Fibroblast of lung (primary cell): ENCODE data around the gene ARHGAP12. TPM values are rescaled to one million over a fixed set of nuclear protein-coding genes. Genes with fewer than 3 reads are reported as not detected.

Experiments
- DNase-seq, 2 donors: peaks; one replicate each; pipeline versions ENCODE4 v3.0.0 to v3.0.0-alpha.2; 2010; ENCODE audit warnings: low read depth in 2 of 2
- H2AFZ ChIP-seq: 2 replicates; pipeline ENCODE4 v1.5.1; 2012; ENCODE audit warnings: low read length, control low read depth, inconsistent platforms
- H3K27ac ChIP-seq: 2 replicates; pipeline ENCODE4 v1.5.1; 2011; ENCODE audit warnings: low read length, control low read depth; ENCODE audit not compliant: insufficient read depth
- H3K27me3 ChIP-seq: 2 replicates; pipeline ENCODE4 v1.5.1; 2011; ENCODE audit warnings: mild to moderate bottlenecking, low read length; ENCODE audit not compliant: control insufficient read depth, insufficient read depth
- H3K36me3 ChIP-seq: 2 replicates; pipeline ENCODE4 v1.5.1; 2011; ENCODE audit warnings: low read length; ENCODE audit not compliant: control insufficient read depth, insufficient read depth
- H3K4me1 ChIP-seq: 2 replicates; pipeline ENCODE4 v1.5.1; 2011; ENCODE audit warnings: low read length; ENCODE audit not compliant: control insufficient read depth, insufficient read depth; ENCODE audit errors: extremely low read depth
- H3K4me2 ChIP-seq: 2 replicates; pipeline ENCODE4 v1.5.1; 2011; ENCODE audit warnings: low read length, control low read depth; ENCODE audit not compliant: insufficient read depth; ENCODE audit errors: extremely low read depth
- H3K4me3 ChIP-seq, 4 experiments: fragments of 200-600 bp in 1 of 4; sonication (generic) in 1 of 4; replicated peaks in 1 of 4; 2 replicates each; pipeline ENCODE4 v1.5.1; 2011 to 2016; ENCODE audit warnings: low read length in 4 of 4, low read depth in 3 of 4, mild to moderate bottlenecking in 3 of 4, control low read depth in 2 of 4, inconsistent platforms in 1 of 4, mixed read lengths in 1 of 4; ENCODE audit not compliant: insufficient read depth in 1 of 4; ENCODE audit errors: control extremely low read depth in 1 of 4
- H3K79me2 ChIP-seq: 2 replicates; pipeline ENCODE4 v1.5.1; 2012; ENCODE audit warnings: mild to moderate bottlenecking, low read length, inconsistent platforms; ENCODE audit not compliant: control insufficient read depth, insufficient read depth
- H3K9ac ChIP-seq: 2 replicates; pipeline ENCODE4 v1.5.1; 2011; ENCODE audit warnings: mild to moderate bottlenecking, low read length, control low read depth; ENCODE audit not compliant: insufficient read depth
- H3K9me3 ChIP-seq: 2 replicates; pipeline ENCODE4 v1.5.1; 2012; ENCODE audit warnings: low read depth, low read length; ENCODE audit not compliant: control insufficient read depth, insufficient read depth
- H4K20me1 ChIP-seq: 2 replicates; pipeline ENCODE4 v1.5.1; 2011; ENCODE audit warnings: low read length; ENCODE audit not compliant: control insufficient read depth, insufficient read depth; ENCODE audit errors: extremely low read depth
- CTCF ChIP-seq, 2 donors: IDR thresholded peaks in 1 of 2; conservative IDR thresholded peaks in 1 of 2; 1 replicate in 1 of 2; 2 replicates in 1 of 2; pipeline ENCODE4 v1.5.1; 2011 to 2012; ENCODE audit warnings: low read length in 2 of 2, control low read depth in 1 of 2, inconsistent platforms in 1 of 2, low read depth in 1 of 2, mild to moderate bottlenecking in 1 of 2
- EZH2 ChIP-seq: IDR thresholded peaks from 2 replicates; pipeline ENCODE4 v1.5.1; 2012; ENCODE audit warnings: low read length, control low read depth, mild to moderate bottlenecking; ENCODE audit errors: missing control alignments
- polyA plus RNA-seq, 2 donors: library from polyadenylated mRNA; depleted of rRNA in 1 of 2; stranded (reverse) in 1 of 2; unstranded in 1 of 2; fragments of >200 nt; gene quantifications; 2 replicates each; pipeline ENCODE4 v1.2.1, GENCODE V29; 2011 to 2012; ENCODE audit warnings: missing spikeins in 1 of 2
- total RNA-seq: library from RNA; depleted of rRNA; stranded (reverse); fragments of >200 nt; gene quantifications from 2 replicates; pipeline ENCODE4 v1.2.1, GENCODE V29; 2014

ARHGAP12 gene
- total and polyA plus RNA-seq, 2 donors (not counting 1 experiment from before 2014, with no cell fraction given), result 24.0 to 63.1 TPM

DNA sequence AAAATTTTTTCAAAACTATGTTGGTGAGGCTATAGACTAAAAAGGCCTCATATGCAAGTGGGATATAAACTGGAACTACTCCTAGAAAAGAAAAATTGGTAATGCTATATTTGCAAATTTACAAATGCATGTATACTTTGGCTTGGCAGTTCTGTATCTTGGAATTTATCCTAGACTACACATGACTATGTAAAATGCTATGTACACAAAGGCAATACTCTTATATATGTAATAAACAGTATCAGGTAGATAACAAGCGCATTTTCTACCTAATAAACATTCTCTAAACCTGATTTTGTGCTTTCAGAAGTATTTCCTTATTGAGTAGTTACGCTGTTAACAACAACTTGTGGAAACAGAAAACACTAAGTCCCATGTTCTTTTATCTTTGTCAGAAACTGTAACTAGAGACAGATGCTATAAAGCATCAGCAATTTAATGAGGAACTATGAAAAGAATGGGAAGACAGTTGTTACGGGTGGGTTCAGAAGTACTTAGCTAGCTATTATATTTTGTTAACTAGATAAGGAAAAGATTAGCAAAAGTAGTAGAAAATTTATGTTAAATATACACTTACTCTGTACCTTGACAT is 107.8 kb downstream of the ARHGAP12 start:
- no peaks in the 10 kb centered on the region for H3K9me3 ChIP-seq
- no peak overlapping the region for H3K9ac ChIP-seq
- H4K20me1 ChIP-seq, result no peaks in the 10 kb centered on the region
- no peak for DNase-seq
- H3K4me1 ChIP-seq, result no peaks in the 10 kb centered on the region
- no peaks in the 10 kb centered on the region for H3K36me3 ChIP-seq
- H3K4me2 ChIP-seq, result no peak overlapping the region
- no peaks in the 10 kb centered on the region for H3K79me2 ChIP-seq
- H3K27ac ChIP-seq, result no peak overlapping the region
- no peak overlapping the region for H3K4me3 ChIP-seq
- TF ChIP-seq EZH2, result no peak
- no peak for TF ChIP-seq CTCF (conservative IDR thresholded peaks at IDR 0.05 in 1 of 2, IDR thresholded peaks at IDR 0.05 in 1 of 2; ENCODE audit: low read depth in 1 of 2, low read length in 2 of 2)
- H3K27me3 ChIP-seq, result no peaks in the 10 kb centered on the region
- H2AFZ ChIP-seq, result no peak overlapping the region

DNA sequence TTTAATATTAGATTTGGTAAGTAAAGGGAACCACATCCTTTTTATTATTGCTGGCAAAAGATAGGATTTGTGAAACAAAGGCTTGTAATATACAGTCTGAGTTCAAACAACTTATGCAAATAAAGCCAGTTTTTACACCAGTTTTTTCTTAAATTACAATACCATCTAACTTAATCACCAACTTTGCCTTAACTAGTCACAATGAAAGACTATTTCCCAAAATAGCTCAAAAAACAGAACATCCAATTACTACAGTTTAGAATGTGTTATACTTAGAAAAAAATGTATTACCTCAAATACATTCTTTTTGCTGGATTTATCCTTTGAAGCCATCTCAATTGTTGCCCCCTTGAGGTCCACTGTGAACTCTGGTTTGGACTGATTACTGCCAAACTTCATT is 108.5 kb downstream of the ARHGAP12 start:
- Histone ChIP-seq H3K4me1 (no peaks in the 10 kb centered on the region), H3K4me2 (no peak overlapping the region), H2AFZ (no peak overlapping the region), H3K9ac (no peak overlapping the region), H3K27ac (no peak overlapping the region), H4K20me1 (no peaks in the 10 kb centered on the region), H3K36me3 (no peaks in the 10 kb centered on the region), H3K79me2 (no peaks in the 10 kb centered on the region), H3K27me3 (no peaks in the 10 kb centered on the region), H3K9me3 (no peaks in the 10 kb centered on the region), H3K4me3 (no peak overlapping the region)
- peak in 1 of 2 donors; percentile 56 for DNase-seq
- TF ChIP-seq EZH2, result no peak
- no peak for TF ChIP-seq CTCF (conservative IDR thresholded peaks at IDR 0.05 in 1 of 2, IDR thresholded peaks at IDR 0.05 in 1 of 2; ENCODE audit: low read depth in 1 of 2, low read length in 2 of 2)

DNA sequence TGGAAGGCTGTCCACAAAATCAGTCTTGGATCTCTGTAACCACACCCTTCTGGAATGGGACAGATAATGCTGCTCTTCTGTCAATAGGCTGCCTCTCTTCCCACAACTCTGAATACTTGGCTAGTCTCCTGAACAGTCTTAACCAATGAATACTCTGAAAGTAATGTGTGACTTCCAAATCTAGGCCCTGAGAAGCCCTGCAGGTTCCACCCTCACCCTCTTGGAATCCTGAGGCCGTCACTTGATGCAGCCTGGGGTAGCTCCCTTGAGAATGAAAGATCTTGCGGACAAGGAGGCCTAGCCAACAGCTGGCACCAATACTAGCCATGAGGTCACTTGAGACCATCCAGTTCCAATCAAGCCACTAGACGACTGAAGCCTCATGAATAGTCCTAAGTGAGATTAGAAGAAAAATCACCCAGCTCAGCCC is 109.2 kb downstream of the ARHGAP12 start:
- H3K4me1 ChIP-seq, result no peaks in the 10 kb centered on the region
- no peak overlapping the region for H3K9ac ChIP-seq
- H3K9me3 ChIP-seq, result no peaks in the 10 kb centered on the region
- H3K27ac ChIP-seq, result no peak overlapping the region
- no peak overlapping the region for H3K4me3 ChIP-seq
- H3K36me3 ChIP-seq, result no peaks in the 10 kb centered on the region
- no peak overlapping the region for H2AFZ ChIP-seq
- DNase-seq, result peak in 1 of 2 donors; percentile 73
- TF ChIP-seq CTCF (conservative IDR thresholded peaks at IDR 0.05 in 1 of 2, IDR thresholded peaks at IDR 0.05 in 1 of 2; ENCODE audit: low read depth in 1 of 2, low read length in 2 of 2), result no peak
- TF ChIP-seq EZH2, result no peak
- no peak overlapping the region for H3K4me2 ChIP-seq
- H4K20me1 ChIP-seq, result no peaks in the 10 kb centered on the region
- H3K79me2 ChIP-seq, result no peaks in the 10 kb centered on the region
- no peaks in the 10 kb centered on the region for H3K27me3 ChIP-seq
